Ovary (tissue), 9 donors: ENCODE data around the gene VSX2. TPM values are rescaled to one million over a fixed set of nuclear protein-coding genes. Genes with fewer than 3 reads are reported as not detected.

ENCODE experiments used
- DNase-seq, 5 donors: peaks; one replicate each; pipeline ENCODE4 v3.0.0-alpha.2; 2019 to 2020
- H3K27ac ChIP-seq, 2 donors: fragments of 200-600 bp; one replicate each; pipeline versions ENCODE4 v1.5.1 to v1.8.0; 2019 to 2022
- H3K27me3 ChIP-seq: fragments of 200-600 bp; one replicate; pipeline ENCODE4 v1.8.0; 2022
- H3K36me3 ChIP-seq: fragments of 200-600 bp; sonication (generic); one replicate; pipeline ENCODE4 v1.5.1; 2019
- H3K4me1 ChIP-seq: one replicate; pipeline ENCODE4 v1.8.1; 2013; ENCODE audit warnings: mild to moderate bottlenecking, moderate library complexity; ENCODE audit not compliant: insufficient read depth
- H3K4me3 ChIP-seq: fragments of 200-600 bp; sonication (generic); one replicate; pipeline ENCODE4 v1.5.1; 2017
- H3K9me3 ChIP-seq, 2 donors: fragments of 200-600 bp in 1 of 2; sonication (generic) in 1 of 2; one replicate each; pipeline versions ENCODE4 v1.5.1 to v1.8.1; 2013 to 2019; ENCODE audit warnings: mild to moderate bottlenecking in 1 of 2, moderate library complexity in 1 of 2
- EP300 ChIP-seq: sonication (generic); formaldehyde crosslinking; IDR thresholded peaks from one replicate; pipeline ENCODE4 v1.6.1; 2017; ENCODE audit warnings: antibody characterized with exemption
- POLR2A ChIP-seq: fragments of 450-650 bp; IDR thresholded peaks from one replicate; pipeline ENCODE4 v1.6.1; 2017; ENCODE audit warnings: antibody characterized with exemption, mild to moderate bottlenecking, moderate library complexity
- WGBS, 3 donors: extraction: QIAGEN DNeasy Blood & Tissue Kit in 1 of 3; methylation state at CpG; one replicate each; pipeline versions ENCODE4 v1.1.5 to v1.1.7; 2013 to 2017; 5-methylcytosine and 5-hydroxymethylcytosine counted together
- intact Hi-C, 4 donors: fragments of 100-400 bp; cut with DNase I; formaldehyde crosslinking; loops; one replicate each; pipeline versions ENCODE4 v1.11.0 to v1.15.1; 2022 to 2023
- polyA plus RNA-seq, 2 donors: library from polyadenylated mRNA; stranded (reverse); fragments of 200-250 nt in 1 of 2; fragments of 350-450 nt in 1 of 2; fragmentation: Illumina TruSeq in 1 of 2; extraction: RNeasy Lipid Tissue Mini Kit (QIAGEN cat#74804) in 1 of 2; gene quantifications; one replicate each; pipeline ENCODE4 v1.2.3, GENCODE V29; 2013 to 2014
- total RNA-seq, 7 donors: library from RNA; depleted of rRNA in 2 of 7; stranded (reverse); fragments of >200 nt in 2 of 7; fragmentation: NEBNext Ultra II Directional in 3 of 7; extraction: Animal tissue kit (Norgen Biotek cat#: 25700) in 3 of 7; gene quantifications; one replicate each; pipeline versions ENCODE4 v1.1.0 to v1.2.4, GENCODE V29; 2016 to 2023
- TF ChIP-seq, protein P1 (sequence below), 3 donors: fragments of 450-650 bp in 2 of 3; fragments of 200-600 bp in 1 of 3; IDR thresholded peaks; one replicate each; pipeline versions ENCODE4 v1.5.1 to v1.8.0; 2016 to 2022; ENCODE audit warnings: antibody characterized with exemption in 3 of 3, mild to moderate bottlenecking in 1 of 3
- donor health status: DM: no; HTN: no; CAD: no; lungs with moderate emphysema.
- donor health status: DM: no; HTN: no; CAD: no.
- donor health status: Bipolar disorder and iron deficiency.
- donor health status: DM: yes; HTN: yes; CAD: no.
- donor health status: DM: no; HTN: no; CAD: no.
- donor health status: DM: yes; HTN: yes; CAD: no.

VSX2 gene
- total and polyA plus RNA-seq, 9 donors: not detected

DNA sequence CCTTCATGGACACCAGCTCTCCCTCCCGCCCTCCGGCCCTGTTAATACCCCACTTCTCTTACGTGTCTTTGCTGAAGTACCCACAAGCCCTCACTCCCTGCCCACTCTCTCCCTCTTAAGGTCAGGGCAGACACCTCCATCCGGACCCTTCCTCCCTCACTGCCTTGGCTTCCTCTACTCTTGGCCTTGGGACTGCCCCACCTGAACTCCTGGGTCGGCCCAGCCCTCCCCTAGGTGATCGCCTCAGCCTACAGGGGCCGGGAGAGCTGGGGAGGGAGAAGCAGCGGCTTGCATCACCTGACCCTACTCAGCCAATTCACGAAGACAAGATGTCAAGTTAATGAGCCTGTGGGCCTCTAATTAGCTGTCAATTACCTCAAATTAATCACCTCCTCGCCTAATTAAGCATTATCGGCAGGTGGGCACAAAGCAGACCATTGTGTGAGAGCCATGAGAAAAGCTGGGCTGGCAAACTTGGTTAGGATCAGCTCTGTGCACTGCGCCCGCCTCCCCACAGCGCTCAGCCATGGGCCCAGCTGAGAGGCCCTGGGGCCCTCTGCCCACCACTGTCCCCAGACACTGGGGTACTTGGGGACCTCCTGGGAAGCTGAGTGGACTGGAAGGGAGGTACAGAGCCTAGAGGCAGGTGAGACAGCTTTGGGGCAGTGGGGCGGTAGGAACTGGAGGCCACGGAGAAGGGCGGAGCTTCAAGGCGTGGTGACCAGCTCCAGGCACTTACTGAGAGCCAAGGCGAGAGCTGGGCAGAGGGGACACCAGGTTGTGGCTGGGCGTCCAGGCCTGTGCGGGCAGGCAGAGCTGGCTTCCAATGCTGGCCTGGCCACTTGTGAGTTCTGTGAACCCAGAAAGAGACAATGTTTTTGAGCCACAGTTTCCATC, 25.1 kb upstream of the VSX2 start:
- no peaks in the 10 kb centered on the region for H3K27me3 ChIP-seq

DNA sequence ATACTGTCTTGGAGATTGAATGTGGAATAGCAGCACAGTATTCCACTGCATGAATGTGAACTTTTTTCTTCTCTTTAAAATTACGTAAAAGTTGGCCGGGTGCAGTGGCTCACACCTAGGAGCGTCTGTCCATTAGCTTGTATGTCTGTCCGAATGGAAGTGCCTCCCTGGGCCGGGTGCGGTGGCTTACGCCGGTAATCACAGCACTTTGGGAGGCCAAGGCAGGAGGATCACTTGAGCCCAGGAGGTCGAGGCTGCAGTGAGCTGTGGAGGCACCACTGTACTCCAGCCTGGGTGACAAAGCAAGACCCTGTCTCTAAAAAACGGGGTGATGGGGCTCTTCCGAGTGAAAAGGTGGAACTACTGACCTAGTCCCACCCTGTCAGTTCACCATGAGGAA, 22.6 kb upstream of the VSX2 start:
- TF ChIP-seq, protein P1, sequence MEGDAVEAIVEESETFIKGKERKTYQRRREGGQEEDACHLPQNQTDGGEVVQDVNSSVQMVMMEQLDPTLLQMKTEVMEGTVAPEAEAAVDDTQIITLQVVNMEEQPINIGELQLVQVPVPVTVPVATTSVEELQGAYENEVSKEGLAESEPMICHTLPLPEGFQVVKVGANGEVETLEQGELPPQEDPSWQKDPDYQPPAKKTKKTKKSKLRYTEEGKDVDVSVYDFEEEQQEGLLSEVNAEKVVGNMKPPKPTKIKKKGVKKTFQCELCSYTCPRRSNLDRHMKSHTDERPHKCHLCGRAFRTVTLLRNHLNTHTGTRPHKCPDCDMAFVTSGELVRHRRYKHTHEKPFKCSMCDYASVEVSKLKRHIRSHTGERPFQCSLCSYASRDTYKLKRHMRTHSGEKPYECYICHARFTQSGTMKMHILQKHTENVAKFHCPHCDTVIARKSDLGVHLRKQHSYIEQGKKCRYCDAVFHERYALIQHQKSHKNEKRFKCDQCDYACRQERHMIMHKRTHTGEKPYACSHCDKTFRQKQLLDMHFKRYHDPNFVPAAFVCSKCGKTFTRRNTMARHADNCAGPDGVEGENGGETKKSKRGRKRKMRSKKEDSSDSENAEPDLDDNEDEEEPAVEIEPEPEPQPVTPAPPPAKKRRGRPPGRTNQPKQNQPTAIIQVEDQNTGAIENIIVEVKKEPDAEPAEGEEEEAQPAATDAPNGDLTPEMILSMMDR (IDR thresholded peaks at IDR 0.05): no peak
- TF ChIP-seq EP300: no peak
- WGBS, 3 donors: 82 to 93% (median 88%) methylated on average over 11 of the region's 11 CpGs
- no peaks in the 10 kb centered on the region for H3K27me3 ChIP-seq
- H3K27ac ChIP-seq: no peak overlapping the region
- H3K9me3 ChIP-seq: no peaks in the 10 kb centered on the region
- DNase-seq: no peak
- H3K36me3 ChIP-seq: no peaks in the 10 kb centered on the region
- H3K4me3 ChIP-seq: no peak overlapping the region
- no peaks in the 10 kb centered on the region for H3K4me1 ChIP-seq
- intact Hi-C loops: no loop called here

More for the DNA sequence above, 25.1 kb upstream of the VSX2 start:
- Histone ChIP-seq H3K27ac (no peak overlapping the region), H3K9me3 (no peaks in the 10 kb centered on the region), H3K4me1 (no peaks in the 10 kb centered on the region), H3K36me3 (no peaks in the 10 kb centered on the region), H3K4me3 (no peak overlapping the region)
- no peak for DNase-seq
- TF ChIP-seq POLR2A: no peak
- TF ChIP-seq EP300: no peak
- TF ChIP-seq, protein P1 (IDR thresholded peaks at IDR 0.05): no peak
- intact Hi-C loops: no loop called here
- WGBS, 3 donors: 66 to 70% (median 68%) methylated on average over 21 of the region's 21 CpGs

DNA sequence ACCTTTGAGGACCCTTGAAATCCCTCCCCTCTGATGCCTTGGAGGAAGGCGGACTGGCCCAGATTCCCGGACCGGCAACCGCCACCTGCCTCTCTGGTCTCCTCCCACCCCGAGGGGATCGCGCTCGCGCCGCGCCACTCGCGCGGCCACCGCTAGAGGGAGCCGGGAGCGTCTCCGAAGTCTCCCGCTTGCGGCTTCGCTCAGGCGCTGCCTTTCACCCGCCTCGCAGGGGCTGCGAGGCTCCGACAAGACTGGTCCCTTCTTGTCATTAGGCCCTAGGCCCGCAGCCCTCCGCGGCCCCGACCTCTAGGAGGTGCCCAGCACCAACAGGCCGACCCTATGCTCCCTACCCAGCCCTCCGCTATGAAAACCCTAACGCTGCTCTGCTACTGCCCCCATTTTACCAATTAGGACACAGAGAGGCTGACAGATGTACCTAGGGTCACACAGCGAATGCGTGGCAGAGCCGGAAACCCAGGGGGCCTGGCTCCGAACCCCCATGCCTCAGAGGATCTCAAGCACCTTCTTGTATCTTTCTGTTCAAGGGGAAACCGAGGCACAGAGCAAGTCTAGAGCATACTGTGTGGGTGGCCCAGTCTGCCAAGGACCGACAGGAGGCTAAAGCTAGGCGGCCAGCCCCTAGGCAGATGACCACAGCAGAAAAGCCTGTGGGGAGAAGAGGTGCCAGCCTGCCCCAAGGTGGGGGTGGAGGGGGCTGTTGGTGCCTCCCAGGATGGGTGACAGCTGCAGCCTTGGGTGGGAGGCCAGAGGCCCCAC, 21.4 kb upstream of the VSX2 start:
- no peaks in the 10 kb centered on the region for H3K9me3 ChIP-seq
- no peaks in the 10 kb centered on the region for H3K36me3 ChIP-seq
- DNase-seq: peak; percentile 32 to 80 (median 58)
- TF ChIP-seq, protein P1 (IDR thresholded peaks at IDR 0.05): peak; percentile 36 to 61 (median 53)
- TF ChIP-seq EP300: no peak
- H3K27me3 ChIP-seq: no peaks in the 10 kb centered on the region
- H3K4me3 ChIP-seq: no peak overlapping the region
- WGBS, 3 donors: 8 to 10% (median 9%) methylated on average over 40 of the region's 40 CpGs
- no peaks in the 10 kb centered on the region for H3K4me1 ChIP-seq
- no peak overlapping the region for H3K27ac ChIP-seq
- intact Hi-C loops: no loop called here

DNA sequence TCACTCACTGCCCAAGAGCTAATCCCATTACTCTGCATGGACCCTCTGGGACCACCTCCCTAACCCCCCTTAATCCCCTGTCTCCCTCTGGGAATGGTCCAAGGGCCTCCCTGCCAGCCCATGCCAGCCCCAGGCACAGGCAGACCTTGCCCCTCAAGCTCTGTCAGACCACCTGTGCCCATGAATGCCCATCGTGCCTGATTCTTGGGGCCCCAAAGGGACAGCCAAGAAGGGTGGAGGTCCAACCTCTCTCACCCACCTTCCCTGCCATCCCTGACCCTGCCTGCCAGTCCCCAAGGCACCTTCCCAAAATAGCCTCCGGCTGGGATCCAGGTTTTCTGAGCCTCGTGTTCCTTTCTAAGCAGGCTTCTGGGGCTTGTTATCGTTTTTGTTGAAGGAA, 20.8 kb upstream of the VSX2 start:
- Histone ChIP-seq H3K4me1 (no peaks in the 10 kb centered on the region), H3K27ac (no peak overlapping the region), H3K27me3 (no peaks in the 10 kb centered on the region), H3K36me3 (no peaks in the 10 kb centered on the region), H3K4me3 (no peak overlapping the region), H3K9me3 (no peaks in the 10 kb centered on the region)
- DNase-seq: no peak
- 34 to 49% (median 48%) methylated on average over 4 of the region's 4 CpGs for WGBS, 3 donors
- TF ChIP-seq EP300: no peak
- TF ChIP-seq POLR2A: no peak
- TF ChIP-seq, protein P1 (IDR thresholded peaks at IDR 0.05): no peak
- intact Hi-C loops: no loop called here
